GM12878 (cell line): ENCODE data around the gene RHEBL1.

Experiments
- POLR2A ChIP-seq: IDR thresholded peaks from 2 replicates; pipeline ENCODE4 v1.6.1; 2011; ENCODE audit warnings: low read depth, mild to moderate bottlenecking, low read length
- TF ChIP-seq, protein P1 (sequence below): IDR thresholded peaks from 2 replicates; pipeline ENCODE4 v1.6.1; 2012; ENCODE audit warnings: low read depth, low read length, improper control_type of control experiment

DNA sequence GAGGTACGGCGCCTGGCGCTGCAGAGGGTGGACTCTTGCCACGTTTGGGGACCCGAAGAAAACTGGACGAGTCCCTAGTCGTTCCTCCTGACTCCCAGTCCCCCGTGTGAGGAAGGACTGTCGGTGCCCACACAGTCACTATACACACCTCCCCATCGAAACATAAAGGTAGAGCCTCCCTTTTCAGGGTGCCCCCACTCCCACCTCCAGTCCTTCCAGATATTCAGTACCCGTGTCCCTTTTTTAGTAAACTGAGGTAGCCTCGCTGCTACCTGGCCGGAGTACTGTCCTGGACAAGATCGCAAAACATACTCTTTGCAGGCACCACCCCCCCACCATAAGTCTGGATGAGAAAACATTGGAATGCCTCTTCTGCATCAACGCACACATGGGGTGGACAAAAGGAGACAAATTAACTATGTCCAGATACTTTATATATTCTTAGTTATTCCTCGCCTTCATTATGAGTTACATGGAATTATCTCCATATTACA lies 8.6 kb downstream of the RHEBL1 start:
- TF ChIP-seq POLR2A, result no peak
- TF ChIP-seq, protein P1, sequence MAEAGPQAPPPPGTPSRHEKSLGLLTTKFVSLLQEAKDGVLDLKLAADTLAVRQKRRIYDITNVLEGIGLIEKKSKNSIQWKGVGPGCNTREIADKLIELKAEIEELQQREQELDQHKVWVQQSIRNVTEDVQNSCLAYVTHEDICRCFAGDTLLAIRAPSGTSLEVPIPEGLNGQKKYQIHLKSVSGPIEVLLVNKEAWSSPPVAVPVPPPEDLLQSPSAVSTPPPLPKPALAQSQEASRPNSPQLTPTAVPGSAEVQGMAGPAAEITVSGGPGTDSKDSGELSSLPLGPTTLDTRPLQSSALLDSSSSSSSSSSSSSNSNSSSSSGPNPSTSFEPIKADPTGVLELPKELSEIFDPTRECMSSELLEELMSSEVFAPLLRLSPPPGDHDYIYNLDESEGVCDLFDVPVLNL, result no peak
